GM23338 (cell line): ENCODE measurements around the gene INPP4A. TPM values are rescaled to one million over a fixed set of nuclear protein-coding genes. Genes with fewer than 3 reads are reported as not detected.

Experiments used
- ATAC-seq: fragments of 200-7000 bp; cut with Tn5 transposase; 3 replicates; pipeline ENCODE4 v1.9.1; 2020
- DNase-seq: peaks from one replicate; pipeline ENCODE4 v3.0.0-alpha.2; 2015; ENCODE audit warnings: low spot score
- H2AFZ ChIP-seq: fragments of 200-600 bp; sonication (generic); 2 replicates; pipeline ENCODE4 v1.8.0; 2016; ENCODE audit warnings: antibody characterized with exemption, mild to moderate bottlenecking, moderate library complexity
- H3F3A ChIP-seq: fragments of 200-600 bp; sonication (generic); replicated peaks from 2 replicates; pipeline ENCODE4 v1.8.0; 2017; ENCODE audit warnings: antibody characterized with exemption, mixed run types, low read depth
- H3K27ac ChIP-seq: fragments of 200-600 bp; sonication (generic); 2 replicates; pipeline ENCODE4 v1.6.1; 2016; ENCODE audit warnings: low read depth
- H3K27me3 ChIP-seq: fragments of 200-600 bp; sonication (generic); 2 replicates; pipeline ENCODE4 v1.8.0; 2016; ENCODE audit warnings: mild to moderate bottlenecking, mixed run types, moderate library complexity; ENCODE audit not compliant: insufficient read depth
- H3K36me3 ChIP-seq: fragments of 200-600 bp; sonication (generic); 2 replicates; pipeline ENCODE4 v1.8.0; 2016; ENCODE audit warnings: mild to moderate bottlenecking; ENCODE audit not compliant: insufficient read depth
- H3K4me1 ChIP-seq: fragments of 200-600 bp; sonication (generic); 2 replicates; pipeline ENCODE4 v1.8.0; 2016; ENCODE audit warnings: mild to moderate bottlenecking, moderate library complexity; ENCODE audit not compliant: insufficient read depth
- H3K4me2 ChIP-seq: fragments of 200-600 bp; sonication (generic); 2 replicates; pipeline ENCODE4 v1.7.1; 2017; ENCODE audit warnings: mixed run types
- H3K4me3 ChIP-seq: fragments of 200-600 bp; sonication (generic); 2 replicates; pipeline ENCODE4 v1.6.1; 2016; ENCODE audit warnings: mixed run types
- H3K79me2 ChIP-seq: fragments of 200-600 bp; sonication (generic); replicated peaks from 2 replicates; pipeline ENCODE4 v1.8.0; 2017; ENCODE audit warnings: mild to moderate bottlenecking; ENCODE audit not compliant: insufficient read depth
- H3K9me2 ChIP-seq: fragments of 200-600 bp; sonication (generic); 2 replicates; pipeline ENCODE4 v1.8.0; 2017; ENCODE audit not compliant: insufficient read depth
- H4K20me1 ChIP-seq: fragments of 200-600 bp; sonication (generic); replicated peaks from 2 replicates; pipeline ENCODE4 v1.8.0; 2017; ENCODE audit warnings: mild to moderate bottlenecking; ENCODE audit not compliant: insufficient read depth
- H3K27ac Mint-ChIP-seq: 2 replicates; pipeline ENCODE4 v1.8.0; 2020; ENCODE audit warnings: inconsistent platforms, mild to moderate bottlenecking, moderate library complexity, mixed read lengths
- H3K27me3 Mint-ChIP-seq: 3 replicates; pipeline ENCODE4 v1.8.0; 2022; ENCODE audit warnings: low read depth, mild to moderate bottlenecking, moderate library complexity, mixed read lengths, inconsistent platforms; ENCODE audit not compliant: insufficient read depth, poor library complexity
- H3K36me3 Mint-ChIP-seq: 3 replicates; pipeline ENCODE4 v1.8.0; 2021; ENCODE audit warnings: low read depth, mild to moderate bottlenecking, inconsistent platforms, moderate library complexity, mixed read lengths
- H3K4me1 Mint-ChIP-seq: 3 replicates; pipeline ENCODE4 v1.8.0; 2020; ENCODE audit warnings: mild to moderate bottlenecking, inconsistent platforms, mixed read lengths
- H3K4me3 Mint-ChIP-seq: 3 replicates; pipeline ENCODE4 v1.8.0; 2021; ENCODE audit warnings: moderate library complexity, mild to moderate bottlenecking, inconsistent platforms, mixed read lengths
- H3K9me3 Mint-ChIP-seq: 3 replicates; pipeline ENCODE4 v1.8.0; 2020; ENCODE audit warnings: moderate library complexity, mild to moderate bottlenecking, inconsistent platforms, mixed read lengths
- CREB1 ChIP-seq: fragments of 250-450 bp; sonication (Bioruptor Pico); IDR thresholded peaks from 2 replicates; pipeline ENCODE4 v1.5.0; 2020; ENCODE audit warnings: low read depth, mild to moderate bottlenecking, moderate library complexity
- EZH2 ChIP-seq: fragments of 200-600 bp; sonication (generic); IDR thresholded peaks from one replicate; pipeline ENCODE4 v1.8.0; 2017; ENCODE audit warnings: antibody characterized with exemption, mild to moderate bottlenecking, low read depth; ENCODE audit not compliant: unreplicated experiment
- EZH2phosphoT487 ChIP-seq: fragments of 200-600 bp; sonication (generic); IDR thresholded peaks from one replicate; pipeline ENCODE4 v1.8.1; 2018; ENCODE audit warnings: antibody characterized with exemption; ENCODE audit not compliant: unreplicated experiment
- JUNB ChIP-seq: IDR thresholded peaks from one replicate; pipeline ENCODE4 v1.6.1; 2016; ENCODE audit warnings: antibody characterized with exemption; ENCODE audit not compliant: unreplicated experiment
- NANOG ChIP-seq: IDR thresholded peaks from 2 replicates; pipeline ENCODE4 v1.6.1; 2016; ENCODE audit warnings: antibody characterized with exemption, borderline replicate concordance
- POLR2AphosphoS5 ChIP-seq: IDR thresholded peaks from 2 replicates; pipeline ENCODE4 v1.6.1; 2016; ENCODE audit warnings: antibody characterized with exemption, low read depth
- STAT1 ChIP-seq: IDR thresholded peaks from one replicate; pipeline ENCODE4 v1.6.1; 2016; ENCODE audit warnings: antibody characterized with exemption; ENCODE audit not compliant: unreplicated experiment
- ZNF114 ChIP-seq: fragments of 250-450 bp; sonication (Bioruptor Pico); IDR thresholded peaks from 2 replicates; pipeline ENCODE4 v1.5.0; 2020; ENCODE audit warnings: mild to moderate bottlenecking, moderate library complexity
- ZNF331 ChIP-seq: fragments of 250-450 bp; sonication (Bioruptor Pico); IDR thresholded peaks from 2 replicates; pipeline ENCODE4 v1.5.0; 2020; ENCODE audit warnings: low read depth, mild to moderate bottlenecking, moderate library complexity
- ZNF462 ChIP-seq: fragments of 250-450 bp; sonication (Bioruptor Pico); IDR thresholded peaks from 2 replicates; pipeline ENCODE4 v1.5.0; 2020; ENCODE audit warnings: mild to moderate bottlenecking, moderate library complexity
- polyA plus RNA-seq: library from polyadenylated mRNA; unstranded; fragments of >200 nt; fragmentation: Nextera tagmentation; extraction: Ambion mirVana; gene quantifications from 2 replicates; pipeline ENCODE4 v1.2.1, GENCODE V29; 2016
- total RNA-seq: library from RNA; depleted of rRNA; stranded (reverse); fragments of >200 nt; shearing (Covaris generic); gene quantifications from 2 replicates; pipeline ENCODE4 v1.2.3, GENCODE V29; 2014
- TF ChIP-seq, protein P1 (sequence below): IDR thresholded peaks from 2 replicates; pipeline ENCODE4 v1.6.1; 2016; ENCODE audit warnings: antibody characterized with exemption
- TF ChIP-seq, protein P2 (sequence below): IDR thresholded peaks from one replicate; pipeline ENCODE4 v1.6.1; 2018; ENCODE audit warnings: antibody characterized with exemption; ENCODE audit not compliant: unreplicated experiment
- TF ChIP-seq, protein P3 (sequence below), 2 experiments: fragments of 200-600 bp in 1 of 2; sonication (generic) in 1 of 2; conservative IDR thresholded peaks; 2 replicates each; pipeline versions ENCODE4 v1.5.1 to v1.6.1; 2016 to 2017; ENCODE audit warnings: antibody characterized with exemption in 2 of 2, low read depth in 2 of 2, mild to moderate bottlenecking in 2 of 2, moderate library complexity in 1 of 2

The INPP4A gene
- total and polyA plus RNA-seq, 2 experiments from 2014 or later = 8.5 to 36.9 TPM

DNA sequence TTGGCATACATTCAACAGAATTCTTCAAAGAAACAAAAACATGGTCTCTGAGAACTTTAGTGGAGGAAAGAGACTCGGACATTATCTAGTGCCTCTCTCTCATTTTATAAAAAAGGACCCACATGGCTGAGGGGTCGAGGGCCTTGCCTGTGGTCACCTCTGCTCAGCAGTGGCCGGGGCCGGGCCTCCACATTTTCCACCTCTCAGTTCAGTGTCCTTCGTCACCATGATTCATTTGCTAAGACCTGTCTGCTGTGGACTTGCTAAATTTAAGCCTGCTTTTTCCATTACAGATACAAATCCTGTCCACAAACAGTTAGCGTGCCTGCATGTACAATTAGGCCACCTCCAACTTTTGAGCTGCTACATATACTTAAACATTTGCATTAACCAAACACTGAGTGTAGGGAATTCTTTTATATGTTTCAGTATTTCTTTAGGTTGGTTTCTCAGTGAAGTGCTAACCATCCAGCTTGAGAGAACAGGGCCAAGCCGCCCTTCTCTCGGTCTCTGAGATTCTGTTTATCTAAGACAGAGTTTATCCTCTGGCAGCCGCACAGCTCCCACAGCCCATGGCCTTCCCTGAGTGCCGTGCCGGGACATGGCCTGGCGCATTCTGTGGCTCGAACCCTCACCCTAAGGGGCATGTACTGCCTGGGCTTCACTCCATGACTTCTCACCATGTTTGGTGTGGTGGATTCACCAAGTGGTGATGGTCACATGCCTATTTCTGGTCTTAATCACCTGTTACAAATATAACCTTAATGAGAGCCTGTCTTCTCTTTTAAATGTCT, 117.4 kb downstream of the INPP4A start:
- no peaks in the 10 kb centered on the region for H4K20me1 ChIP-seq
- ATAC-seq (no peak), DNase-seq (no peak)
- H3K9me2 ChIP-seq = no peaks in the 10 kb centered on the region
- H3K79me2 ChIP-seq = no peaks in the 10 kb centered on the region
- H3K4me1 ChIP-seq = no peaks in the 10 kb centered on the region
- H3K4me3 ChIP-seq = no peak overlapping the region
- H3K4me3 Mint-ChIP-seq = no peak overlapping the region
- no peak overlapping the region for H3K27ac Mint-ChIP-seq
- TF ChIP-seq EZH2 (no peak), CREB1 (CRISPR knock-in tag) (no peak), EZH2phosphoT487 (no peak), STAT1 (no peak), ZNF462 (CRISPR knock-in tag) (no peak), ZNF331 (no peak), ZNF114 (CRISPR knock-in tag) (no peak), POLR2AphosphoS5 (no peak), NANOG (no peak), JUNB (no peak)
- TF ChIP-seq, protein P1, sequence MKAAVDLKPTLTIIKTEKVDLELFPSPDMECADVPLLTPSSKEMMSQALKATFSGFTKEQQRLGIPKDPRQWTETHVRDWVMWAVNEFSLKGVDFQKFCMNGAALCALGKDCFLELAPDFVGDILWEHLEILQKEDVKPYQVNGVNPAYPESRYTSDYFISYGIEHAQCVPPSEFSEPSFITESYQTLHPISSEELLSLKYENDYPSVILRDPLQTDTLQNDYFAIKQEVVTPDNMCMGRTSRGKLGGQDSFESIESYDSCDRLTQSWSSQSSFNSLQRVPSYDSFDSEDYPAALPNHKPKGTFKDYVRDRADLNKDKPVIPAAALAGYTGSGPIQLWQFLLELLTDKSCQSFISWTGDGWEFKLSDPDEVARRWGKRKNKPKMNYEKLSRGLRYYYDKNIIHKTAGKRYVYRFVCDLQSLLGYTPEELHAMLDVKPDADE = no peak
- TF ChIP-seq, protein P2, sequence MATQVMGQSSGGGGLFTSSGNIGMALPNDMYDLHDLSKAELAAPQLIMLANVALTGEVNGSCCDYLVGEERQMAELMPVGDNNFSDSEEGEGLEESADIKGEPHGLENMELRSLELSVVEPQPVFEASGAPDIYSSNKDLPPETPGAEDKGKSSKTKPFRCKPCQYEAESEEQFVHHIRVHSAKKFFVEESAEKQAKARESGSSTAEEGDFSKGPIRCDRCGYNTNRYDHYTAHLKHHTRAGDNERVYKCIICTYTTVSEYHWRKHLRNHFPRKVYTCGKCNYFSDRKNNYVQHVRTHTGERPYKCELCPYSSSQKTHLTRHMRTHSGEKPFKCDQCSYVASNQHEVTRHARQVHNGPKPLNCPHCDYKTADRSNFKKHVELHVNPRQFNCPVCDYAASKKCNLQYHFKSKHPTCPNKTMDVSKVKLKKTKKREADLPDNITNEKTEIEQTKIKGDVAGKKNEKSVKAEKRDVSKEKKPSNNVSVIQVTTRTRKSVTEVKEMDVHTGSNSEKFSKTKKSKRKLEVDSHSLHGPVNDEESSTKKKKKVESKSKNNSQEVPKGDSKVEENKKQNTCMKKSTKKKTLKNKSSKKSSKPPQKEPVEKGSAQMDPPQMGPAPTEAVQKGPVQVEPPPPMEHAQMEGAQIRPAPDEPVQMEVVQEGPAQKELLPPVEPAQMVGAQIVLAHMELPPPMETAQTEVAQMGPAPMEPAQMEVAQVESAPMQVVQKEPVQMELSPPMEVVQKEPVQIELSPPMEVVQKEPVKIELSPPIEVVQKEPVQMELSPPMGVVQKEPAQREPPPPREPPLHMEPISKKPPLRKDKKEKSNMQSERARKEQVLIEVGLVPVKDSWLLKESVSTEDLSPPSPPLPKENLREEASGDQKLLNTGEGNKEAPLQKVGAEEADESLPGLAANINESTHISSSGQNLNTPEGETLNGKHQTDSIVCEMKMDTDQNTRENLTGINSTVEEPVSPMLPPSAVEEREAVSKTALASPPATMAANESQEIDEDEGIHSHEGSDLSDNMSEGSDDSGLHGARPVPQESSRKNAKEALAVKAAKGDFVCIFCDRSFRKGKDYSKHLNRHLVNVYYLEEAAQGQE = no peak
- TF ChIP-seq, protein P3, sequence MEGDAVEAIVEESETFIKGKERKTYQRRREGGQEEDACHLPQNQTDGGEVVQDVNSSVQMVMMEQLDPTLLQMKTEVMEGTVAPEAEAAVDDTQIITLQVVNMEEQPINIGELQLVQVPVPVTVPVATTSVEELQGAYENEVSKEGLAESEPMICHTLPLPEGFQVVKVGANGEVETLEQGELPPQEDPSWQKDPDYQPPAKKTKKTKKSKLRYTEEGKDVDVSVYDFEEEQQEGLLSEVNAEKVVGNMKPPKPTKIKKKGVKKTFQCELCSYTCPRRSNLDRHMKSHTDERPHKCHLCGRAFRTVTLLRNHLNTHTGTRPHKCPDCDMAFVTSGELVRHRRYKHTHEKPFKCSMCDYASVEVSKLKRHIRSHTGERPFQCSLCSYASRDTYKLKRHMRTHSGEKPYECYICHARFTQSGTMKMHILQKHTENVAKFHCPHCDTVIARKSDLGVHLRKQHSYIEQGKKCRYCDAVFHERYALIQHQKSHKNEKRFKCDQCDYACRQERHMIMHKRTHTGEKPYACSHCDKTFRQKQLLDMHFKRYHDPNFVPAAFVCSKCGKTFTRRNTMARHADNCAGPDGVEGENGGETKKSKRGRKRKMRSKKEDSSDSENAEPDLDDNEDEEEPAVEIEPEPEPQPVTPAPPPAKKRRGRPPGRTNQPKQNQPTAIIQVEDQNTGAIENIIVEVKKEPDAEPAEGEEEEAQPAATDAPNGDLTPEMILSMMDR (conservative IDR thresholded peaks at IDR 0.05; ENCODE audit: low read depth in 2 of 2) = no peak
- no peaks in the 10 kb centered on the region for H3F3A ChIP-seq
- H3K27ac ChIP-seq = no peak overlapping the region
- H3K36me3 ChIP-seq = 0 out of 2 replicates have a peak, but pooled peaks cover 7% of the 10 kb centered on the region
- no peak overlapping the region for H3K4me2 ChIP-seq
- peaks cover 7% of the 10 kb centered on the region for H3K27me3 Mint-ChIP-seq
- H3K4me1 Mint-ChIP-seq = no peaks in the 10 kb centered on the region
- peaks cover 24% of the 10 kb centered on the region for H3K36me3 Mint-ChIP-seq
- no peaks in the 10 kb centered on the region for H3K9me3 Mint-ChIP-seq
- no peak overlapping the region for H2AFZ ChIP-seq
- no peaks in the 10 kb centered on the region for H3K27me3 ChIP-seq
